Panc1 (cell line): ENCODE results near the gene CHAF1A.

Experiments used
- CTCF ChIP-seq: fragments of 450-650 bp; IDR thresholded peaks from 2 replicates; pipeline ENCODE4 v1.5.1; 2017; ENCODE audit warnings: mild to moderate bottlenecking
- POLR2AphosphoS5 ChIP-seq: IDR thresholded peaks from 2 replicates; pipeline ENCODE4 v1.6.1; 2012; ENCODE audit warnings: mild to moderate bottlenecking, low read depth, low read length, moderate library complexity
- TF ChIP-seq, protein P1 (sequence below), 2 experiments: IDR thresholded peaks; 2 replicates each; pipeline ENCODE4 v1.6.1; 2011 to 2012; ENCODE audit warnings: low read depth in 2 of 2, control low read depth in 1 of 2, low read length in 1 of 2, mild to moderate bottlenecking in 1 of 2, moderate library complexity in 1 of 2; ENCODE audit not compliant: insufficient read depth in 1 of 2

- TF ChIP-seq CTCF, result no peak
- no peak for TF ChIP-seq POLR2AphosphoS5
- TF ChIP-seq, protein P1, sequence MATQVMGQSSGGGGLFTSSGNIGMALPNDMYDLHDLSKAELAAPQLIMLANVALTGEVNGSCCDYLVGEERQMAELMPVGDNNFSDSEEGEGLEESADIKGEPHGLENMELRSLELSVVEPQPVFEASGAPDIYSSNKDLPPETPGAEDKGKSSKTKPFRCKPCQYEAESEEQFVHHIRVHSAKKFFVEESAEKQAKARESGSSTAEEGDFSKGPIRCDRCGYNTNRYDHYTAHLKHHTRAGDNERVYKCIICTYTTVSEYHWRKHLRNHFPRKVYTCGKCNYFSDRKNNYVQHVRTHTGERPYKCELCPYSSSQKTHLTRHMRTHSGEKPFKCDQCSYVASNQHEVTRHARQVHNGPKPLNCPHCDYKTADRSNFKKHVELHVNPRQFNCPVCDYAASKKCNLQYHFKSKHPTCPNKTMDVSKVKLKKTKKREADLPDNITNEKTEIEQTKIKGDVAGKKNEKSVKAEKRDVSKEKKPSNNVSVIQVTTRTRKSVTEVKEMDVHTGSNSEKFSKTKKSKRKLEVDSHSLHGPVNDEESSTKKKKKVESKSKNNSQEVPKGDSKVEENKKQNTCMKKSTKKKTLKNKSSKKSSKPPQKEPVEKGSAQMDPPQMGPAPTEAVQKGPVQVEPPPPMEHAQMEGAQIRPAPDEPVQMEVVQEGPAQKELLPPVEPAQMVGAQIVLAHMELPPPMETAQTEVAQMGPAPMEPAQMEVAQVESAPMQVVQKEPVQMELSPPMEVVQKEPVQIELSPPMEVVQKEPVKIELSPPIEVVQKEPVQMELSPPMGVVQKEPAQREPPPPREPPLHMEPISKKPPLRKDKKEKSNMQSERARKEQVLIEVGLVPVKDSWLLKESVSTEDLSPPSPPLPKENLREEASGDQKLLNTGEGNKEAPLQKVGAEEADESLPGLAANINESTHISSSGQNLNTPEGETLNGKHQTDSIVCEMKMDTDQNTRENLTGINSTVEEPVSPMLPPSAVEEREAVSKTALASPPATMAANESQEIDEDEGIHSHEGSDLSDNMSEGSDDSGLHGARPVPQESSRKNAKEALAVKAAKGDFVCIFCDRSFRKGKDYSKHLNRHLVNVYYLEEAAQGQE (IDR thresholded peaks at IDR 0.05; ENCODE audit: insufficient read depth in 1 of 2, low read depth in 2 of 2, low read length in 1 of 2), result no peak
Measured at GRCh38 chr19:4492337-4493103, 90.1 kb downstream of the CHAF1A start.
